HepG2 (cell line): Measurements from ENCODE around the gene MYL2. TPM values are rescaled to one million over a fixed set of nuclear protein-coding genes. Genes with fewer than 3 reads are reported as not detected.

Experiments used
- CBX5 ChIP-seq: sonication (generic); formaldehyde crosslinking; IDR thresholded peaks from 2 replicates; pipeline ENCODE4 v1.4.0; 2020; ENCODE audit warnings: missing genetic modification reagents, borderline replicate concordance
- FOXM1 ChIP-seq: sonication (generic); formaldehyde crosslinking; IDR thresholded peaks from 2 replicates; pipeline ENCODE4 v1.5.0; 2020; ENCODE audit warnings: missing genetic modification reagents
- GATA4 ChIP-seq: sonication (generic); IDR thresholded peaks from 2 replicates; pipeline ENCODE4 v1.6.1; 2016; ENCODE audit warnings: antibody characterized with exemption, low read depth, borderline replicate concordance
- NFKB2 ChIP-seq: sonication (generic); formaldehyde crosslinking; IDR thresholded peaks from 2 replicates; pipeline ENCODE4 v1.4.0; 2020; ENCODE audit warnings: missing genetic modification reagents, borderline replicate concordance
- SP2 ChIP-seq: sonication (generic); formaldehyde crosslinking; IDR thresholded peaks from 2 replicates; pipeline ENCODE4 v1.5.1; 2020; ENCODE audit warnings: mild to moderate bottlenecking, missing genetic modification reagents
- ZNF12 ChIP-seq: sonication (generic); formaldehyde crosslinking; IDR thresholded peaks from 2 replicates; pipeline ENCODE4 v1.5.0; 2020; ENCODE audit warnings: missing genetic modification reagents
- ZNF335 ChIP-seq: sonication (generic); formaldehyde crosslinking; IDR thresholded peaks from 2 replicates; pipeline ENCODE4 v1.4.0; 2020; ENCODE audit warnings: missing genetic modification reagents
- ZNF530 ChIP-seq: sonication (generic); formaldehyde crosslinking; IDR thresholded peaks from 2 replicates; pipeline ENCODE4 v1.5.0; 2020; ENCODE audit warnings: low read depth, mild to moderate bottlenecking, missing genetic modification reagents
- ZNF557 ChIP-seq: sonication (generic); formaldehyde crosslinking; IDR thresholded peaks from 2 replicates; pipeline ENCODE4 v1.4.0; 2020; ENCODE audit warnings: missing genetic modification reagents
- ZSCAN9 ChIP-seq: IDR thresholded peaks from 2 replicates; pipeline ENCODE4 v1.6.1; 2016; ENCODE audit warnings: borderline replicate concordance
- polyA plus RNA-seq, 8 experiments: library from polyadenylated mRNA; depleted of rRNA in 3 of 8; stranded (reverse) in 7 of 8; unstranded in 1 of 8; fragments of >200 nt; fragmentation: Illumina TruSeq in 4 of 8; extraction: Trizol in 4 of 8; gene quantifications; 2 replicates each; pipeline versions ENCODE4 v1.2.1 to v1.2.3, GENCODE V29; 2011 to 2016; ENCODE audit warnings: low read depth in 4 of 8, missing spikeins in 1 of 8, mixed read lengths in 1 of 8; ENCODE audit not compliant: insufficient read depth in 1 of 8
- total RNA-seq, 5 experiments: library from RNA; depleted of rRNA; stranded (reverse); fragments of >200 nt; fragmentation: Illumina TruSeq; extraction: Trizol; gene quantifications; 2 replicates each; pipeline ENCODE4 v1.2.3, GENCODE V29; 2016; ENCODE audit warnings: low read depth in 1 of 5
- TF ChIP-seq, protein P1 (sequence below): sonication (generic); formaldehyde crosslinking; IDR thresholded peaks from 2 replicates; pipeline ENCODE4 v1.4.0; 2020; ENCODE audit warnings: missing genetic modification reagents, mild to moderate bottlenecking, borderline replicate concordance
- TF ChIP-seq, protein P2 (sequence below): sonication (generic); formaldehyde crosslinking; conservative IDR thresholded peaks from 2 replicates; pipeline ENCODE4 v1.8.0; 2022; ENCODE audit warnings: low read depth, missing genetic modification reagents
- TF ChIP-seq, protein P3 (sequence below): sonication (generic); formaldehyde crosslinking; IDR thresholded peaks from 2 replicates; pipeline ENCODE4; 2020; ENCODE audit warnings: missing genetic modification reagents, mild to moderate bottlenecking, borderline replicate concordance

The MYL2 gene
- total and polyA plus RNA-seq, 2 of the 13 experiments (the other 11 are each of a cell fraction or from before 2014, with no cell fraction given): not detected

DNA sequence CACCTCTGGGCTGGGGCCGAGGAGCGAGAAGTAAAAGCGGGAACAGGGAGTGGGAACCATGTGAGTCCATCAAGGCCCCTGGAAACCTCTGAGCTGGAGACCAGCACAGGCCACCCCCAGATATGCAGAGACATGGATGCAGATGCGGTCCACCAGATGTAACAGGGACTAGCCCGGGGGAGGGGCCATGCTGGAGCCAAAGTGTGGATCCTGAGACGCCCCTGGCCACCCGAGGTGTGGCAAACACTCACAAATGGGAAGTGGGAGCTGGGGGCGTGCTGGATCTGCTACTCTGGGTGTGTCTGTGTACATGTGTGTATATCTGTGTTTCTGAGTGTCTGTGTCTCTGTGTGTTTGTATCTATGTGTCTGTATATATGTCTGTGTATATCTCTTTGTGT lies 12.8 kb downstream of the MYL2 start (continued):
- TF ChIP-seq, protein P1, sequence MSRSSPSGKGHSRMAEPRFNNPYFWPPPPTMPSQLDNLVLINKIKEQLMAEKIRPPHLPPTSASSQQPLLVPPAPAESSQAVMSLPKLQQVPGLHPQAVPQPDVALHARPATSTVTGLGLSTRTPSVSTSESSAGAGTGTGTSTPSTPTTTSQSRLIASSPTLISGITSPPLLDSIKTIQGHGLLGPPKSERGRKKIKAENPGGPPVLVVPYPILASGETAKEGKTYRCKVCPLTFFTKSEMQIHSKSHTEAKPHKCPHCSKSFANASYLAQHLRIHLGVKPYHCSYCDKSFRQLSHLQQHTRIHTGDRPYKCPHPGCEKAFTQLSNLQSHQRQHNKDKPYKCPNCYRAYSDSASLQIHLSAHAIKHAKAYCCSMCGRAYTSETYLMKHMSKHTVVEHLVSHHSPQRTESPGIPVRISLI (CRISPR knock-in tag): no peak
- TF ChIP-seq SP2 (CRISPR knock-in tag) (no peak), NFKB2 (CRISPR knock-in tag) (no peak), CBX5 (CRISPR knock-in tag) (no peak), ZNF530 (CRISPR knock-in tag) (no peak), ZNF12 (CRISPR knock-in tag) (no peak), ZNF557 (no peak), GATA4 (no peak), ZSCAN9 (CRISPR knock-in tag) (no peak), ZNF335 (CRISPR knock-in tag) (no peak), FOXM1 (no peak)
- TF ChIP-seq, protein P2, sequence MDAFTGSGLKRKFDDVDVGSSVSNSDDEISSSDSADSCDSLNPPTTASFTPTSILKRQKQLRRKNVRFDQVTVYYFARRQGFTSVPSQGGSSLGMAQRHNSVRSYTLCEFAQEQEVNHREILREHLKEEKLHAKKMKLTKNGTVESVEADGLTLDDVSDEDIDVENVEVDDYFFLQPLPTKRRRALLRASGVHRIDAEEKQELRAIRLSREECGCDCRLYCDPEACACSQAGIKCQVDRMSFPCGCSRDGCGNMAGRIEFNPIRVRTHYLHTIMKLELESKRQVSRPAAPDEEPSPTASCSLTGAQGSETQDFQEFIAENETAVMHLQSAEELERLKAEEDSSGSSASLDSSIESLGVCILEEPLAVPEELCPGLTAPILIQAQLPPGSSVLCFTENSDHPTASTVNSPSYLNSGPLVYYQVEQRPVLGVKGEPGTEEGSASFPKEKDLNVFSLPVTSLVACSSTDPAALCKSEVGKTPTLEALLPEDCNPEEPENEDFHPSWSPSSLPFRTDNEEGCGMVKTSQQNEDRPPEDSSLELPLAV (CRISPR knock-in tag): no peak
- TF ChIP-seq, protein P3, sequence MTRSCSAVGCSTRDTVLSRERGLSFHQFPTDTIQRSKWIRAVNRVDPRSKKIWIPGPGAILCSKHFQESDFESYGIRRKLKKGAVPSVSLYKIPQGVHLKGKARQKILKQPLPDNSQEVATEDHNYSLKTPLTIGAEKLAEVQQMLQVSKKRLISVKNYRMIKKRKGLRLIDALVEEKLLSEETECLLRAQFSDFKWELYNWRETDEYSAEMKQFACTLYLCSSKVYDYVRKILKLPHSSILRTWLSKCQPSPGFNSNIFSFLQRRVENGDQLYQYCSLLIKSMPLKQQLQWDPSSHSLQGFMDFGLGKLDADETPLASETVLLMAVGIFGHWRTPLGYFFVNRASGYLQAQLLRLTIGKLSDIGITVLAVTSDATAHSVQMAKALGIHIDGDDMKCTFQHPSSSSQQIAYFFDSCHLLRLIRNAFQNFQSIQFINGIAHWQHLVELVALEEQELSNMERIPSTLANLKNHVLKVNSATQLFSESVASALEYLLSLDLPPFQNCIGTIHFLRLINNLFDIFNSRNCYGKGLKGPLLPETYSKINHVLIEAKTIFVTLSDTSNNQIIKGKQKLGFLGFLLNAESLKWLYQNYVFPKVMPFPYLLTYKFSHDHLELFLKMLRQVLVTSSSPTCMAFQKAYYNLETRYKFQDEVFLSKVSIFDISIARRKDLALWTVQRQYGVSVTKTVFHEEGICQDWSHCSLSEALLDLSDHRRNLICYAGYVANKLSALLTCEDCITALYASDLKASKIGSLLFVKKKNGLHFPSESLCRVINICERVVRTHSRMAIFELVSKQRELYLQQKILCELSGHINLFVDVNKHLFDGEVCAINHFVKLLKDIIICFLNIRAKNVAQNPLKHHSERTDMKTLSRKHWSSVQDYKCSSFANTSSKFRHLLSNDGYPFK: no peak
